HUDEP-2 (cell line): Measurements from ENCODE around the gene ESPNL.
"Not testable (repeated sequence)": the region's sequence is repeated elsewhere in the genome, so short reads cannot be mapped to it uniquely, and the experiment has no call there.

Experiments
- DNase-seq, 76 experiments: peaks; one replicate each; lab custom pipeline; 2025; ENCODE audit not compliant: unreplicated experiment in 76 of 76; lab: John Stamatoyannopoulos, UW

Gene ESPNL, protein sequence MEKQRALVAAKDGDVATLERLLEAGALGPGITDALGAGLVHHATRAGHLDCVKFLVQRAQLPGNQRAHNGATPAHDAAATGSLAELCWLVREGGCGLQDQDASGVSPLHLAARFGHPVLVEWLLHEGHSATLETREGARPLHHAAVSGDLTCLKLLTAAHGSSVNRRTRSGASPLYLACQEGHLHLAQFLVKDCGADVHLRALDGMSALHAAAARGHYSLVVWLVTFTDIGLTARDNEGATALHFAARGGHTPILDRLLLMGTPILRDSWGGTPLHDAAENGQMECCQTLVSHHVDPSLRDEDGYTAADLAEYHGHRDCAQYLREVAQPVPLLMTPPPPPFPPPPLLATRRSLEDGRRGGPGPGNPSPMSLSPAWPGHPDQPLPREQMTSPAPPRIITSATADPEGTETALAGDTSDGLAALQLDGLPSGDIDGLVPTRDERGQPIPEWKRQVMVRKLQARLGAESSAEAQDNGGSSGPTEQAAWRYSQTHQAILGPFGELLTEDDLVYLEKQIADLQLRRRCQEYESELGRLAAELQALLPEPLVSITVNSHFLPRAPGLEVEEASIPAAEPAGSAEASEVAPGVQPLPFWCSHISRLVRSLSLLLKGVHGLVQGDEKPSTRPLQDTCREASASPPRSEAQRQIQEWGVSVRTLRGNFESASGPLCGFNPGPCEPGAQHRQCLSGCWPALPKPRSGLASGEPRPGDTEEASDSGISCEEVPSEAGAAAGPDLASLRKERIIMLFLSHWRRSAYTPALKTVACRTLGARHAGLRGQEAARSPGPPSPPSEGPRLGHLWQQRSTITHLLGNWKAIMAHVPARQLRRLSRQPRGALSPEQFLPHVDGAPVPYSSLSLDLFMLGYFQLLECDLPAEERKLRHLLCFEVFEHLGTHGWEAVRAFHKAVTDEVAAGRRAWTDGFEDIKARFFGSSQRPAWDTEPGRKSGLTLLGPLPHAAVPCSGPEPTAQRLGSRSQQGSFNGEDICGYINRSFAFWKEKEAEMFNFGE

GRCh38 chr2:238100049-238100820 lies at the start of gene ESPNL:
ESPNL (plus strand) TSS chr2:238100340; CDS start chr2:238100420, 80 bp downstream.
- DNase-seq = peak in 66 of 76 experiments; percentile 9 to 76 (median 56)

DNA sequence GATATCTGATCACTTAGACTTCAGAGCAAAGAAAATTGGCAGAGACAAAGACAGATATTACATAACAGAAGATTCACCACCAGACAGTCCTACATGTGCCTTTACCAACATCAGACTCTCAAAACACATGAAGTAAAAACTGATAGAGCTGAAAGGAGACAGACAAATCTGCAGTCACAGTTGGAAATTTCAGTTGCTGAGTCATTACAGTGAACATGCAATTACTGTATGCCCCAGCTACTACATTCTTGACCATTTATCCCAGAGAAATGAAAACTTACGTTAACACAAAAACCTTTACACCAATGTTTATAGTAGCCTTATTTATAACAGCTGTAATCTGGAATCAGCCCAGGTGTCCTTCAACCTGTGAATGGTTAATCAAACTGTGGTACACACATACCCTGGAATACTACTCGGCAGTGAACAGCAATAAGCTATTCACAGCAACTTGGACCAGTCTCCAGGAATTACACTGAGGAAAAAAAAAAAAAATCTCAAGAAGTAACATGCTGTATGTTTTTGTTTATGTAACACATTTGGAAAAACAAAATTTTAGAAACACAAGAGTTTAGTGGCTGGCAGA lies 46.9 kb upstream of the ESPNL start:
- DNase-seq = peak in 4 of 76 experiments; percentile 1 to 26 (median 9)

DNA sequence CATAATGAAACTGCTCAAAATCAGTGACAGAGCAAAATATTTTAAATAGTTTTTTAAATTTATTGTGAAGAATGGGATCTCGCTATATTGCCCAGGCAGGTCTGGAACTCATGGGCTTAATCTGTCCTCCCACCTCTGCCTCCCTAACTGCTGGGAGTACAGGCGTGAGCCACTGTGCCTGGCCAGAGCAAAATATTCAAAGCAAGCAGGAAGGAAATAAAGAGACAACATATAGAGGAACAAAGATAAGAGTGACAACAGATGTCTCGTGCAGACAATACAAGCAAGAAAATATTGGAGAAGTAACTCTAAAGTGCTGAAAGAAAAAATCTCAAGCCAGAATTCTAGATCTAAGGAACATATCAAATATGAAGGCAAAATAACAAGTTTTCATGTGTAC lies 44.3 kb upstream of the ESPNL start:
- DNase-seq = no peak

GRCh38 chr2:238057696-238058575 lies 42.2 kb upstream of the ESPNL start:
- not testable (repeated sequence) for DNase-seq

- DNase-seq = no peak
These were observed 40.6 kb upstream of the ESPNL start for GRCh38 chr2:238059505-238059904.

GRCh38 chr2:238060096-238060541 lies 40.0 kb upstream of the ESPNL start:
- peak in 5 of 76 experiments; percentile 17 to 65 (median 24) for DNase-seq

GRCh38 chr2:238060542-238061314 lies 39.4 kb upstream of the ESPNL start, which contains the start of gene SCLY:
SCLY (plus strand) TSS chr2:238061001; CDS start chr2:238061055, 54 bp downstream.
- peak in 75 of 76 experiments; percentile 47 to 98 (median 93) for DNase-seq

- DNase-seq = peak in 35 of 76 experiments; percentile 5 to 59 (median 20)
These were observed 38.6 kb upstream of the ESPNL start for GRCh38 chr2:238061315-238062202.

DNA sequence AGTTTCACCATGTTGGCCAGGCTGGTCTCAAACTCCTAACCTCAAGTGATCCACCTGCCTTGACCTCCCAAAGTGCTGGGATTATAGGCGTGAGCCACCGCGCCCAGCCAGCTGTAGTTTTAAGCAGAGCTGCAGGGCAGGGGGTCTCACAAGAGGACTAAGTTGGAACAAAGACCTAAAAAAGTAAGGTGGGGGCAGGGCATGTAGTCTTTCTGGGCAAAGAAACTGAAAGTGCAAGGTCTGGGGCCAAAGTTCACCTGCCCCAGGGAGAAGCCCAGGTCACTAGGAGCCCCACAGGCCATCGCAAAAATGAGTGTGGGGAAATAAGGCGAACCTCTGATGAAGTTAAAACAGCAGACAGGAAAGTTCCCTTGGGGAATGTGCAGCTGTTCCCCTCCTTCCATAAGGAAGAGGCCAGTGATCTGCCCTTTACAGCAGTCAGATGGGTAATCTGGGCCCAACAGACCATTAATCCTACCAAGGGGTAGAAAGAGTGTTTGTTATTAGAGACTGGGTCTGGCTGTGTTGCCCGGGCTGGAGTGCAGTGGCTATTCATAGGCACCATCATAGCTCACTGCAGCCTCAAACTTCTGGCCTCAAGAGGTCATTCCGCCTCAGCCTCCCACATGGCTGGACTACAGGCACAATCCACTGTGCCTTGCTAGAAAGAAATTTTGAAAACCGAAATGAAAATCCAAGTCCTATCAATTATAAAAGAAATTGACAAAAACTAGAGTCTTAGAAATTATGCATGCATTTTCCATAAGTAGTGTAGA lies 36.5 kb upstream of the ESPNL start:
- DNase-seq = no peak

DNA sequence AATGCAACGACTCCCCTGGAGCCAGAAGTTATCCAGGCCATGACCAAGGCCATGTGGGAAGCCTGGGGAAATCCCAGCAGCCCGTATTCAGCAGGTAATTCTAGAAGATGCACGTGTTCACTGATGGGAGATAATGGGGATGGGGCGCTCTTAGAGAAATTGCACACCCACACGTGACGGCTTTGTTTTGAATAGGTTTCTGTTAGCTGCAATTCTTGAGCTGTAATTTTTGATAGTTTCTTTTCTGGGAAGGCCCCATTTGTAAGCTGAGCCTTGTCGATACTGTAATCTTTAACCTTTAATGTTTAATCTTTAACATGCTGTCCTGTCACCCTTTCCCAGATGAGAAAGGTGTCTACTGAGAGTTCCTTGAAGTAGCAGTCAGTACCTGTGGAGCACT lies 35.8 kb upstream of the ESPNL start:
- DNase-seq = no peak

DNA sequence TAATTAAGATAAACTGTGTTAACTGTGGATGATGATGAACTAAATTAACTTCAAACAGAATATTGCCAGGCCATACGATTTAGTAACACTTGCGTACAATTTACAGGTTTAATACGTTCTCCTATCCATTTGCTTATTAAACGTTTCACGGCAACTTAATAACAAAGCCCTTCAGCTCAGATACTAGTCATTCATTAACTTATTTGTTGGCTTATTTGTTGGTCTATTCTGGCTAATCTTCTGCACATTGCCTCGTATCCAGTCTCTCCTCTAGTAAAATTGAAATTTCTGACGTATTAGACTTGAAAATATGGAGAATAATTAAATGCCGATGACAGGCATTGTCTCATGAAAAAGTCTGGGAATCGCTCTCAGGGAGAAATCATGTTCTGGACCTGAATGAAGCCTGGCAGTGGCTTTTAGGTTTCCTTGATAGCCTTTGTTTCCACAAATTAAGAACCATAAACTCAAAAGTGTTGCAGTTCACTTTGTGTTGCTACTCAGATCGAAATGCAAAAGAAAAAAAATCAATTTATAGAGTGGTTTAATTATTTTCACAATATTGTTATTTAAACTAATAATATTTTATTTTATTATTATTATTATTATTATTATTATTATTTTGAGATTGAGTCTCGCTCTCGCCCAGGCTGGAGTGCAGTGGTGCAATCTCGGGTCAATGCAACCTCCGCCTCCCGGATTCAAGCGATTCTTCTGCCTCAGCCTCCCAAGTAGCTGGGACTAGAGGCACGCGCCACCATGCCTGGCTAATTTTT lies 34.9 kb upstream of the ESPNL start:
- DNase-seq = no peak

- DNase-seq = no peak
These were observed 33.9 kb upstream of the ESPNL start for GRCh38 chr2:238066218-238066617.

GRCh38 chr2:238066718-238067117 lies 33.4 kb upstream of the ESPNL start:
- not testable (repeated sequence) for DNase-seq

GRCh38 chr2:238067939-238068338 lies 32.2 kb upstream of the ESPNL start:
- DNase-seq = no peak

DNA sequence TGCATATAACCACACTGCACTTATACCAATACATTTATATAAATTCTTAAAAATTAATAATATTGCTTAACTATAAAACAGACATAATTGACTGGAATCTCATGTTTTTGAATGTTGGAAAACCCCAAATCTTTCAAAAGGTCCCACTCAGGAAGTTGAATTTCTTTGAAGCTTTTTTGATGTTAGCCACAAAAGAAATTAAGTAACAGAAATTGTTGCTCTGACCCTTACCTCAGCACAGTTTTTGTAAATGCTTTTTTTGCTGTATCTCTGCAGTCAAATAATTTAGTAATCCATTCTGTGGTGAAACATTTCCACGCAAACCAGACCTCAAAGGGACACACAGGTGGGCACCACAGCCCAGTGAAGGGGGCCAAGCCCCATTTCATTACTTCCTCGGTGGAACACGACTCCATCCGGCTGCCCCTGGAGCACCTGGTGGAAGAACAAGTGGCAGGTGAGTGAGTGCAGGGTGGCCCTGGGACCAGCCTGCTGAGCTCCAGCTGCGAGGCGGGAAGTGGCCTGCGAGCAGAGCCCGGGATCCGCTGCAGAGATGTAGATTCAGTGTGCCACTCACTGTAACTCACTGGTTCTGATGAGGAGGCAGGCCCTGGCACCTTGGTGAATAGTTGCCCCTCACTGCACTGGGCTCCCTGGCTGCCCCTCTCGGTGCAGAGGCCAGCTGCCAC lies 31.0 kb upstream of the ESPNL start:
- DNase-seq = no peak
